ENCODE results near the gene MYH13. TPM values are rescaled to one million over a fixed set of nuclear protein-coding genes. Genes with fewer than 3 reads are reported as not detected.

The MYH13 gene
- polyA plus RNA-seq, 1 of the 3 experiments (the other 2 are of a cell fraction): not detected

DNA sequence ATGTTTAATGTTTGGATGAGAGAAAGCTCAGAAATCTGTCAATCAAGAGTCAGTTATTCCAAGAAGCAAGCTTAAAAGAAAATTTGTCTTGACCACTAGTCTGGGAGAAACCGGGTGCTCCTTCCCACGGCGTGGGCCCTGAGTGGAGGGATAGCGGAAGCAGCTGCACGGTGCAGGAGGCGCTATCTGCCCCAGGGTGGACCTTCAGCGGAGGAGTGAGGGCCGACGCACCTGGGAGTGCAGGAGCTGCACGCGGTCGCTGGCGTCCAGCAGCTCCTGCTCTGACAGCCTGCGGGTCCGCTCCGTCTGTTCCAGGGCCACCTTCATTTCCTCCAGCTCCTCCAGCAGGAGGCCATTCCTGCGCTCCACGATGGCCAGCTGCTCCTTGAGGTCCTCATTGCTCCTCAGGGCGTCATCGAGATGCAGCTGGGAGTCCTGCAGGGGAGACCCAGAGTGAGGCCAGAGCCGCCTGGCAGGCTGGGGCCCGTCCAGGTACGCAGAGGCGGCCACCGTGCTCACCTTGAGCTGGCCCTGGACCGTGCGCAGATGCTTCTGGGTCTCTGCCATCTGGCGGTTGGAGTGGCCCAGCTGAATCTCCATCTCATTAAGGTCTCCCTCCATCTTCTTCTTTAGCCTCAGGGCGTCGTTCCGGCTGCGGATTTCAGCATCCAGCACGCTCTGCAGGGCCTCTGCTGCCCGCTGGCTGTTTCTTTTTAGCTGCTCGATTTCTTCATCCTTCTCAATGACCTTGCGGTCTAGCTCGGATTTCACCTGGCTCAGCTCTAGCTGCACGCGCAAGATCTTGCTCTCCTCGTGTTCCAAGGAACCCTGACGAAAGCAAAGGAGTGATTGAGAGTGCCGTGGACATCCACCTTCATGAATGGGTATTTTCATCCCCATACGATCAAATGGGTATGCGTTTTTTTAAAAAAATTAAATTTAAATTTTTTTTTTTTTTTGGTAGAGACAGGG, 63.5 kb downstream of the MYH13 start:
- H3F3A ChIP-seq (replicated peaks; ENCODE audit: insufficient read depth): no peaks in the 10 kb centered on the region
- POLR2A ChIA-PET: no interaction called here
- no peak for DNase-seq
- H3K36me3 ChIP-seq (replicated peaks in 1 of 2; ENCODE audit: control insufficient read depth in 1 of 2, insufficient read depth in 2 of 2, low read length in 1 of 2): peaks cover 0 to 4% of the 10 kb centered on the region in 2 experiments
- TF ChIP-seq FOXM1 (IDR thresholded peaks at IDR 0.05; ENCODE audit: low read depth) (no peak), ZBTB33 (IDR thresholded peaks at IDR 0.05; ENCODE audit: borderline replicate concordance, low read depth) (no peak), RFX5 (IDR thresholded peaks at IDR 0.05; ENCODE audit: low read length) (no peak), SMC3 (IDR thresholded peaks at IDR 0.05; ENCODE audit: low read depth, low read length) (no peak), TCF12 (IDR thresholded peaks at IDR 0.05) (no peak), SIN3A (IDR thresholded peaks at IDR 0.05; ENCODE audit: borderline replicate concordance, low read depth, low read length) (no peak), RAD21 (IDR thresholded peaks at IDR 0.05; ENCODE audit: low read length) (no peak), POLR2AphosphoS5 (IDR thresholded peaks at IDR 0.05; ENCODE audit: low read depth, low read length) (no peak), TAF1 (IDR thresholded peaks at IDR 0.05; ENCODE audit: borderline replicate concordance, low read depth, low read length) (no peak), ELF1 (IDR thresholded peaks at IDR 0.05) (no peak), RCOR1 (IDR thresholded peaks at IDR 0.05; ENCODE audit: low read length) (no peak), CHD2 (IDR thresholded peaks at IDR 0.05; ENCODE audit: low read length, partially characterized antibody) (no peak), TEAD4 (IDR thresholded peaks at IDR 0.05; ENCODE audit: borderline replicate concordance, insufficient read depth) (no peak), MAX (IDR thresholded peaks at IDR 0.05; ENCODE audit: low read depth) (no peak), GABPA (IDR thresholded peaks at IDR 0.05; ENCODE audit: low read depth) (no peak), NFIC (IDR thresholded peaks at IDR 0.05; ENCODE audit: borderline replicate concordance) (no peak), MXI1 (IDR thresholded peaks at IDR 0.05; ENCODE audit: low read depth, low read length) (no peak), USF2 (IDR thresholded peaks at IDR 0.05; ENCODE audit: borderline replicate concordance, low read depth, low read length) (no peak), IRF3 (IDR thresholded peaks at IDR 0.05; ENCODE audit: low read depth, low read length) (no peak)
- TF ChIP-seq, protein P1, sequence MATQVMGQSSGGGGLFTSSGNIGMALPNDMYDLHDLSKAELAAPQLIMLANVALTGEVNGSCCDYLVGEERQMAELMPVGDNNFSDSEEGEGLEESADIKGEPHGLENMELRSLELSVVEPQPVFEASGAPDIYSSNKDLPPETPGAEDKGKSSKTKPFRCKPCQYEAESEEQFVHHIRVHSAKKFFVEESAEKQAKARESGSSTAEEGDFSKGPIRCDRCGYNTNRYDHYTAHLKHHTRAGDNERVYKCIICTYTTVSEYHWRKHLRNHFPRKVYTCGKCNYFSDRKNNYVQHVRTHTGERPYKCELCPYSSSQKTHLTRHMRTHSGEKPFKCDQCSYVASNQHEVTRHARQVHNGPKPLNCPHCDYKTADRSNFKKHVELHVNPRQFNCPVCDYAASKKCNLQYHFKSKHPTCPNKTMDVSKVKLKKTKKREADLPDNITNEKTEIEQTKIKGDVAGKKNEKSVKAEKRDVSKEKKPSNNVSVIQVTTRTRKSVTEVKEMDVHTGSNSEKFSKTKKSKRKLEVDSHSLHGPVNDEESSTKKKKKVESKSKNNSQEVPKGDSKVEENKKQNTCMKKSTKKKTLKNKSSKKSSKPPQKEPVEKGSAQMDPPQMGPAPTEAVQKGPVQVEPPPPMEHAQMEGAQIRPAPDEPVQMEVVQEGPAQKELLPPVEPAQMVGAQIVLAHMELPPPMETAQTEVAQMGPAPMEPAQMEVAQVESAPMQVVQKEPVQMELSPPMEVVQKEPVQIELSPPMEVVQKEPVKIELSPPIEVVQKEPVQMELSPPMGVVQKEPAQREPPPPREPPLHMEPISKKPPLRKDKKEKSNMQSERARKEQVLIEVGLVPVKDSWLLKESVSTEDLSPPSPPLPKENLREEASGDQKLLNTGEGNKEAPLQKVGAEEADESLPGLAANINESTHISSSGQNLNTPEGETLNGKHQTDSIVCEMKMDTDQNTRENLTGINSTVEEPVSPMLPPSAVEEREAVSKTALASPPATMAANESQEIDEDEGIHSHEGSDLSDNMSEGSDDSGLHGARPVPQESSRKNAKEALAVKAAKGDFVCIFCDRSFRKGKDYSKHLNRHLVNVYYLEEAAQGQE (IDR thresholded peaks at IDR 0.05; ENCODE audit: low read depth, low read length): no peak
- H2AFZ ChIP-seq (ENCODE audit: low read depth): no peak overlapping the region
- no peaks in the 10 kb centered on the region for H3K9me2 ChIP-seq
- CTCF ChIA-PET: interaction anchor here (1.3 kb wide), 2 partner anchors 13 to 305 kb away, joined by 3 to 4 read pairs; no protein-coding TSS in a partner anchor
- H4K20me1 ChIP-seq (ENCODE audit: insufficient read depth): no peaks in the 10 kb centered on the region
- no peak overlapping the region for H3K9ac ChIP-seq
- H3K27me3 ChIP-seq (ENCODE audit: insufficient read depth): no peaks in the 10 kb centered on the region; the same call in 1 of the 2 replicates
- H3K27ac ChIP-seq (ENCODE audit: low read depth in 2 of 2, low read length in 1 of 2): no peak overlapping the region
- H3K4me3 ChIP-seq (ENCODE audit: low read depth in 2 of 2, low read length in 1 of 2): no peak overlapping the region
- H3K4me1 ChIP-seq (ENCODE audit: control insufficient read depth in 1 of 2, insufficient read depth in 2 of 2, low read depth in 1 of 2, low read length in 1 of 2): no peaks in the 10 kb centered on the region
- H3K79me2 ChIP-seq (ENCODE audit: insufficient read depth): no peaks in the 10 kb centered on the region
- H3K9me3 ChIP-seq: no peaks in the 10 kb centered on the region
- 49% methylated on average over 33 of the region's 44 CpGs for WGBS (ENCODE audit: low lambda C conversion rate)
- no peak overlapping the region for H3K4me2 ChIP-seq

Data from SK-N-SH (cell line).